DMS53 treated with DMSO at 0.1 percent for 48 hours (cell line): ENCODE data around the gene C12orf43.
"Not testable (repeated sequence)": the region's sequence is repeated elsewhere in the genome, so short reads cannot be mapped to it uniquely, and the experiment has no call there.

ENCODE experiments used
- DNase-seq: peaks from one replicate; lab custom pipeline; 2025; ENCODE audit not compliant: unreplicated experiment; lab: John Stamatoyannopoulos, UW

Gene C12orf43

GRCh38 chr12:121015825-121016766, at the start of gene C12orf43:
C12orf43 (minus strand) TSS chr12:121016487; CDS start chr12:121016474, 13 bp downstream.
- DNase-seq, result peak; percentile 89

- no peak for DNase-seq
Measured at GRCh38 chr12:121065345-121065744, 49.1 kb upstream of the C12orf43 start.

GRCh38 chr12:121064586-121064985, 48.3 kb upstream of the C12orf43 start:
- DNase-seq, result not testable (repeated sequence)

- no peak for DNase-seq
Measured at GRCh38 chr12:121064116-121064515, 47.8 kb upstream of the C12orf43 start.

GRCh38 chr12:121062391-121063045, 46.2 kb upstream of the C12orf43 start:
- DNase-seq, result no peak

- DNase-seq, result no peak
Measured at GRCh38 chr12:121061831-121062230, 45.5 kb upstream of the C12orf43 start.

- peak; percentile 47 for DNase-seq
Measured at GRCh38 chr12:121060149-121061001, 44.1 kb upstream of the C12orf43 start.

GRCh38 chr12:121059031-121059898, 43.0 kb upstream of the C12orf43 start:
- DNase-seq, result no peak

- DNase-seq, result no peak
Measured at GRCh38 chr12:121057794-121058193, 41.5 kb upstream of the C12orf43 start.

- DNase-seq, result no peak
Measured at GRCh38 chr12:121053706-121054105, 37.4 kb upstream of the C12orf43 start.

GRCh38 chr12:121050725-121051124, 34.4 kb upstream of the C12orf43 start:
- DNase-seq, result no peak

- no peak for DNase-seq
Measured at GRCh38 chr12:121048442-121048841, 32.2 kb upstream of the C12orf43 start.

GRCh38 chr12:121047400-121047799, 31.1 kb upstream of the C12orf43 start:
- not testable (repeated sequence) for DNase-seq

- no peak for DNase-seq
Measured at GRCh38 chr12:121043067-121043466, 26.8 kb upstream of the C12orf43 start.

- DNase-seq, result no peak
Measured at GRCh38 chr12:121038861-121039668, 22.8 kb upstream of the C12orf43 start, which contains the start of gene OASL. OASL (minus strand) TSS chr12:121039246; CDS start chr12:121038971, 275 bp downstream.

GRCh38 chr12:121036810-121037326, 20.6 kb upstream of the C12orf43 start:
- DNase-seq, result no peak

GRCh38 chr12:121034616-121035305, 18.5 kb upstream of the C12orf43 start:
- DNase-seq, result no peak

GRCh38 chr12:121033625-121034349, 17.5 kb upstream of the C12orf43 start:
- DNase-seq, result no peak
